ES-I3 (cell line): ENCODE results near the gene ZNF600.
A peak's percentile ranks its signal among the peaks of the same experiment; 100 is the strongest.
"Not testable (repeated sequence)": the region's sequence is repeated elsewhere in the genome, so short reads cannot be mapped to it uniquely, and the experiment has no call there.

Experiments
- H3K36me3 ChIP-seq: 2 replicates; pipeline ENCODE4 v1.6.1; 2013; ENCODE audit warnings: mild to moderate bottlenecking, low read length, control low read depth, moderate library complexity; ENCODE audit not compliant: insufficient read depth
- H3K4me1 ChIP-seq: 2 replicates; pipeline ENCODE4 v1.6.1; 2013; ENCODE audit warnings: mild to moderate bottlenecking, control low read depth, low read length; ENCODE audit not compliant: insufficient read depth
- H3K9ac ChIP-seq: 2 replicates; pipeline ENCODE4 v1.6.1; 2013; ENCODE audit warnings: low read depth, mild to moderate bottlenecking, low read length, moderate library complexity
- H3K9me3 ChIP-seq: 2 replicates; pipeline ENCODE4 v1.6.1; 2013; ENCODE audit warnings: mild to moderate bottlenecking, low read length, moderate library complexity; ENCODE audit not compliant: control insufficient read depth, insufficient read depth

ZNF600 gene

DNA sequence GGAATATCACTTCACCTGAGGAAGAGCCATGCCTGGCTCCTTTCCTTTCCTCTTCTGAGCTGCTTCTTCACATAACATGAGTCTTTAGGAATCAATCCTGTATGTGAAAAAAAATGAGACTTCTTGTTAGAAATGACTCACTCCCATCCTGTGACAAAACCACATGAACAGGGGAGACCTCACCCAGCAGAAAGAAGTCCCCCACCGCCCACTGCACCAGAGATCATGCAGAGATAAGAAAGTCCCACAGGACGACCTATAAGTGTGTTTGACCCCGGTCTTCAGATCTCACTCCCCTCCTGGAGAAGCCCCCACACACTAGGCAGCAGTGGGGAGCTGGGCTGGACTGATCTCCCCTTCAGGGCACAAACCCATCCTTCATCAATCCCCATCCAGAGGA is 7.8 kb downstream of the ZNF600 start:
- Histone ChIP-seq H3K9me3 (no peaks in the 10 kb centered on the region), H3K36me3 (no peaks in the 10 kb centered on the region), H3K9ac (no peak overlapping the region), H3K4me1 (no peaks in the 10 kb centered on the region)

DNA sequence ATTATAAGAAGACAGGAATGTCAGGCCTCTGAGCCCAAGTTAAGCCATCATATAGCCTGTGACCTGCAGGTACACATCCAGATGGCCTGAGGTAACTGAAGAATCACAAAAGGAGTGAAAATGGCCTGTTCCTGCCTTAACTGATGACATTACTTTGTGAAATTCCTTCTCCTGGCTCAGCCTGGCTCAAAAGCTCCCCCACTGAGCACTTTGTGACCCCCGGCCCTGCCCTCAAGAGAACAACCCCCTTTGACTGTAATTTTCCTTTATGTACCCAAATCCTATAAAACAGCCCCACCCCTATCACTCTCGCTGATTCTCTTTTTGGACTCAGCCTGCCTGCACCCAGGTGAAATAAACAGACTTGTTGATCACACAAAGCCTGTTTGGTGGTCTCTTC is 30.1 kb downstream of the ZNF600 start:
- not testable (repeated sequence) for H3K36me3 ChIP-seq, H3K4me1 ChIP-seq, H3K9me3 ChIP-seq, H3K9ac ChIP-seq

DNA sequence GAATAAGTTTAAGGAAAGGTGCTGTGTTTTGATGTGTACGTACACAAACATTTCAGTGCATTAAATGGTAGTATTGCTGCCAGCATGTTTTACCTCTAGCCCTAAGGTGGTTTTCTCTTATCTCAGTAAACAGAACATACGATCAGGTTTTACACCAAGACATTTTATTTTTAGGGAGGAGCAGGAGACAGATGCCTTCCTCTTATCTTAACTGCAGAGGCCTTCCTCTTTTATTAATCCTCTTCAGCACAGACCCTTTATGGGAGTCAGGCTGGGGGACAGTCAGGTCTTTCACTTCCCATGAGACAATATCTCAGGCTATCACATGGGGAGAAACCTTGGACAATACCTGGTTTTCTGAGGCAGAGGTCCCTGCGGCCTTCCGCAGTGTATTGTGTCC is 36.8 kb downstream of the ZNF600 start:
- Histone ChIP-seq H3K9me3 (no peaks in the 10 kb centered on the region; the same call in 1 of the 2 replicates), H3K9ac (no peak overlapping the region), H3K4me1 (no peaks in the 10 kb centered on the region), H3K36me3 (no peaks in the 10 kb centered on the region)

DNA sequence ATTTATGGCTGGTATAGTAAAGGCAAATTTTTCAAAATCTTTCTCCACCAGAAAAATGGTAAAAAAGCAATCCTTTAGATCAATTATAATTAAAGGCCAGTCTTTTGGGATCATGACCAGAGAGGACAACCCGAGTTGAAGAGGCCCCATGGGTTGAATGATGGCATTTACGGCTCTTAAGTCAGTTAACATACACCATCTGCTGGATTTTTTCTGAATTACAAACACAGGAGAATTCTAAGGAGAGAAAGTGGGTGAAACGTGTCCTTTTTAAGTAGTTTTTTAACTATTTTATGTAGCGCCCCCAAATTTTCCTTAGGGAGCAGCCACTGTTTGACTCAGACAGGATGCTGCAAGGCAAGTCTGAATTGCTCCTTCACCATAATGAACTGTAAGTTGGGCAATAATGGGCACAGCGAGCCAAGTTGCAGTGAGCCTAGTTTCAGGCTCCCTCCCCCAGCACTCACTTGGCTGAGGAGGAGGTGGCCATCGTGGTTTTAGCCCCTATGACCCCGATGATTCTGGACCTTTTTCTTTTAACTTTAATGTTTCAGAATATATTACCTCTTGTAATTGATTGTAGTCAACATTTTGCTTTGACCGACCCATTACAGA is 38.1 kb downstream of the ZNF600 start:
- Histone ChIP-seq H3K36me3 (no peaks in the 10 kb centered on the region), H3K4me1 (no peaks in the 10 kb centered on the region), H3K9me3 (no peaks in the 10 kb centered on the region), H3K9ac (peak overlapping the region; percentile 66)

DNA sequence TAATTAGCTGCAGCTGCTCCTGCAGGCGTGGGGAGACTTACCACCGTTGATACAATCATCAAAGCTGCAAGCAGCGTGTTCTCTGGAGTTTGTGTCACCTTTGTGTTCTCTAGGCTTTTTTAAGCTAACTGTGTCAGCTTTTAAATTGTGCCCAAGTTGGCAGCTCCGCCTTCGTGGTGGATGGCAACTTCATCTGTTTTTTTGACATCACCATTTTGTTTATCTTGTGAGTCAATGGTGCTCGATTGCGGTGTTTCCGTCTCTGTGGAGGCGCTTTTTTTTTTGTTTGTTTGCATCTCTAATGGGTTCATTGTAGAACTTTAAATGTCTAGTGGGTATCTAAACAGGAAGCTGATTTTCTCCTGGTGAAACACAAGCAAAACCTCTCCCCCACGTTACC is 40.7 kb downstream of the ZNF600 start:
- H3K9me3 ChIP-seq, H3K4me1 ChIP-seq, H3K9ac ChIP-seq, H3K36me3 ChIP-seq: not testable (repeated sequence)

DNA sequence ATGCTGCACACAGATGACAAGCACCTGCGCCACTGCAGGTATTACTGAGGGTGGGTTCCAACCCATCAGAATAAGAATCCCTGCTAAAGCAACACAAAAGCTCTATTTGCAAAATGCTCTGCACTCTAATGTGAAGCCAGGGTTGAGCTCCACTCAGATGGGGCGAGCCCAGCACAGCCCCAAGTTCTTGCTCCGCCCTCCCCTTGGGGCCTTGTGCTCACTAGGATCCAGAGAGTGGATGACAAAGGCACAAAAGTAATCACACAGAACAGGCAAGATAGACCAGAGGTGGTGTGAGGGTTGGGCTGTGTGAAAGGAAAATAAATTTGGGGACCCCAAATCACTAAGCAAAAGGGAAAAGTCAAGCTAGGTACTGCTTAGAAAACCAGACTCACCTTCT is 43.5 kb downstream of the ZNF600 start:
- Histone ChIP-seq H3K36me3 (no peaks in the 10 kb centered on the region), H3K9ac (no peak overlapping the region), H3K9me3 (no peaks in the 10 kb centered on the region), H3K4me1 (peaks cover 7% of the 10 kb centered on the region; the same call in 1 of the 2 replicates)

DNA sequence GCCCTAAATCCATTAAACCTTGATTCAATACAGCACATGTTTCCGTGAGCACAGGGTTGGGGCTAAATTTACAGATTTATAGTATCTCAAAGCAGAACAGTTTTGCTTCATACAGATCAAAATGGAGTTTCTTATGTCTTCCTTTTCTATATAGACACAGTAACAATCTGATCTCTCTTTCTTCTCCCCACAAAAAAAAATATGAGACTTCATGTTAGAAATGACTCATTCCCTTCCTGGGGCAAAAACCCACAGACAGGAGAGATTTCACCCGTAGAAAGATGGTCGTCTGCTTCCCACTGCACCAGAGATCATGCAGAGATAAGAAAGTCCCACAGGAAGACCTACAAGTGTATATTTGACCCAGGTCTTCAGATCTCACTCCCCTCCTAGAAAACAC is 44.1 kb downstream of the ZNF600 start:
- Histone ChIP-seq H3K9ac (no peak overlapping the region), H3K36me3 (no peaks in the 10 kb centered on the region), H3K9me3 (no peaks in the 10 kb centered on the region), H3K4me1 (peaks cover 7% of the 10 kb centered on the region; the same call in 1 of the 2 replicates)

DNA sequence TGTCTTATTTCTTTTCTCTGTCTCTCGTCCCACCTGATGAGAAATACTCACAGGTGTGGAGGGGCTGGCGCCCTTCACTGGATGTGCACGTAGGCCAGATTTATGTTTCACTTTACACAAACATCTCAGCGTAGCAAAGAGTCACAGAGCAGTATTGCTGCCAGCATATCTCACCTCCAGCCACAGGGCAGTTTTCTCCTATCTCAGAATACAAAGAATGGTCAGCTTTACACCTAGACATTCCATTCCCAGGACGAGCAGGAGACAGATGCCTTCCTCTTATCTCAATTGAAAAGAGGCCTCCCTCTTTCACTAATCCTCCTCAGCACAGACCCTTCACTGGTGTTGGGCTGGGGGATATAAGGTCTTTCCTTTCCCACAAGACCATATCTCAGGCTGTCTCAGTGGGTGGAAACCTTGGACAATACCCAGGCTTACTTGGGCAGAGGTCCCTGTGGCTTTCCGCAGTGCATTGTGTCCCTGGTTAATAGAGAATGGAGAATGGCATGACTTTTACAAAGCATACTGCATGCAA is 44.6 kb downstream of the ZNF600 start:
- Histone ChIP-seq H3K9ac (no peak overlapping the region), H3K9me3 (no peaks in the 10 kb centered on the region), H3K36me3 (no peaks in the 10 kb centered on the region), H3K4me1 (peaks cover 7% of the 10 kb centered on the region; the same call in 1 of the 2 replicates)

DNA sequence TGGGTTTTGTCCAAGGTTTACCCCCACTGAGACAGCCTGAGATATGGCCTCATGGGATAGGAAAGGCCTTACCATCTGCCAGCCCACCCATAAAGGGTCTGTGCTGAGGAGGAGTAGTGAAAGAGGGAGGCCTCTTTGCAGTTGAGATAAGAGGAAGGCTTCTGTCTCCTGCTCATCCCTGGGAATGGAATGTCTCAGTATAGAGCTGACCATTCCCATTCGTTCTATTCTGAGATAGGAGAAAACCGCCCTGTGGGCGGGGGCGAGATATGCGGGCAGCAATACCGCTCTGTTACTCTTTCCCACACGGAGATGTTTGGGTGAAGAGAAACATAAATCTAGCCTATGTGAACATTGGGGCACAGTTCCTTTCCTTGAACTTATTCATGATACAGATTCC is 45.2 kb downstream of the ZNF600 start:
- not testable (repeated sequence) for H3K9me3 ChIP-seq, H3K4me1 ChIP-seq, H3K36me3 ChIP-seq, H3K9ac ChIP-seq

DNA sequence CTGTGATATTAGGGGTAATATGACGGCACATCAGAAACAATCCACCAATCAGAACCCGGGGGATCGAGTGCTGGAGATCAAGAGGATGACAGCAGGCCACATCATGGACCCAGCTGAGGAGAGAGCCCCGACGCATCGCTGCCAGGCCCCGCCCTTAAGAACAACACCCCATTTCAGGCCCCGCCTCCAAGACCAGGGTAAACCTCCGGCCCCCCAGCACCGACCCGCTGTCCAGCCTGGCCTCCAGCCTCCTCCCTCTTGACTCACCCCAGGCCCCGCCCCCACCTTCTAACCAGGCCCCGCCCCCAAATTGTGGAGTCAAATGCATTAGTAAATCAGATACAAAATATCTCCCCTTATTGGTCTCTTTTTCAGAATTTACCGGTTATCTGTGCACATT is 47.0 kb downstream of the ZNF600 start:
- H3K36me3 ChIP-seq: no peaks in the 10 kb centered on the region
- no peak overlapping the region for H3K9ac ChIP-seq
- H3K4me1 ChIP-seq: peaks cover 7% of the 10 kb centered on the region; the same call in 1 of the 2 replicates
- H3K9me3 ChIP-seq: no peaks in the 10 kb centered on the region; the same call in 1 of the 2 replicates

DNA sequence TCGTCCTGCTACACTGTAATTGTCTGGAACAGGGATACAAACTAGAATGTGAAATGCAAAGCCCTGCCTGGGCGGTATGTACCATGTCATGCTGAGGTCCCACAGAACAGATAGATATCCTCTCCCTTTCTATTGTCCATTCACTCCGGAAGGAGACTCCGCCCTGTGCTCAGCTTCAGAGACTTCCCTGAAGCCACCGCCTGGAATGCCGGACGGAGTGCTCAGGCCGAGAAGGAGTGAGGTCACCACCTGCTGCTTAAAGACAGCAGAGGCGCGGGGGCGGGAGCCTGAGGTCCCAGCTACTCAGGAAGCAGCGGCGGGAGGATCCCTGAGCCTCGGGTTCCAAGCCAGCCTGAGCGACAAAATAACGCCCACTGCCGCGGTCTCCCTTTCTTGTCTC is 50.9 kb downstream of the ZNF600 start:
- H3K4me1 ChIP-seq: no peaks in the 10 kb centered on the region
- no peaks in the 10 kb centered on the region for H3K36me3 ChIP-seq
- H3K9ac ChIP-seq: peak overlapping the region; percentile 98; the same call in 1 of the 2 replicates
- no peaks in the 10 kb centered on the region; the same call in 1 of the 2 replicates for H3K9me3 ChIP-seq

DNA sequence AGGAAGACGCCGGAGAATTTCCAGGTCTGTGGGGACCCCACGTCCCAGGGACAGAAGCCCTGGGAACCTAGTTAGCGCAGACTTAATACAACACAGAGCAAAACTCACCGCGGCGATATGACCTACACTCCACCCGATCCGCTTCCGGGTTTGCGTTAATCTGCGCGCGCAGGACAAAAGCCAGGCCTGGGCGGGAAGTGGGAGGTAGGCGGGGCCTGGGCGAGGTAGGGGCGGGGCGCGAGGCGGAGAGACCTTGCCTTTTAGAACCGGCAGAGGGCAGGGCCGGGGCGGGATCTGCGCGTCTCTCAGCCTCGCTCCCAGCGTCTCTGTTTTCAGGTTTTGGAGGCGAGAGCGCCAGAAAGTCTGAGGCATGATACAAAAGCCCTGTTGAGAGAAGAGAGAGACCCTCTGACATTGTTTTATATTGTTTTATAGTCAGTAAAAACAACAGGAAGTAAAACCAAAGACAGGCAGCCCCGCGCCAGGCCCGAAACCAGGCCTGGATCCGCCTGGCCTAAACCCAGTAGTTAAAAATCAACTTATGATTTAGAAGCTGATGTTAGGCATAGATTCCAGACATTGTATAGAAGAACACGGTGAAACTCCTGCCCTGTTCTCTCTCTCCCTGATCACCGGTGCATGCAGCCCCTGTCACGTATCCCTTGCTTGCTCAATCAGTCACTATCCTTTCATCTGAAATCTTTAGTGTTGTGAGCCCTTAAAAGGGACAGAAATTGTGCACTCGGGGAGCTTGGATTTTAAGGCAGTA is 51.5 kb downstream of the ZNF600 start, which contains the start of gene ZNF611:
Gene ZNF611 (minus strand): TSS at position 152 of the 769 bp plus-strand sequence. CDS start 19,150 bp downstream, outside the sequence.
- H3K9me3 ChIP-seq: no peaks in the 10 kb centered on the region; the same call in 1 of the 2 replicates
- no peaks in the 10 kb centered on the region for H3K4me1 ChIP-seq
- H3K9ac ChIP-seq: peak within 1 kb of the TSS; percentile 98
- H3K36me3 ChIP-seq: no peaks in the 10 kb centered on the region

DNA sequence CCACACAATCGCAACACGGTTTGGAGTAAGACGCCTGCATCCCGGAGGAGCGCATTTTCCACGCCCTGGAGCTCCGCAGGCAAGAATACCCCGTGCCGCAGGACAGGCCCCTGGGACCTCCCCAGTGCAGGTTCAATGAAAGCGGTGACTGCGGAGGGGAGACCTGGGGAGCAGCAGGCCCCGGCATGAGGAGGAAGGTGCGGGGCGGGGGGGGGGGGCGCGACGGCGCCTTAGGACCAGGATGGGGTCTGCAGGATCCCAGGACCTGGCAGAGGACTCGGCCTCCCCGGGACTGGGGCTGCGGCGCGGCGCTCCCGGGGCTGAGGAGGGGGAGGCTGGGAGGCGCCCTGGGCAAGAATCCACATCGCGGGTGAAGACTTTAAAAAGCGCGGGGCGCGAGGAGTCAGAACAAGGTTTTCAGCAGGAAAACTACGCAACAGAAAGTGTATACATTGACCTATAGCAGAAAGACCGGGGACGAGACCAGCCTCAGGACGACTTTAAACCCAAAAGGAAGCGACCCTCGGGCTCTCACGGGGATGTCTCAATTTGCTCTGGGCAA is 52.2 kb downstream of the ZNF600 start:
- H3K36me3 ChIP-seq: no peaks in the 10 kb centered on the region
- no peaks in the 10 kb centered on the region; the same call in 1 of the 2 replicates for H3K9me3 ChIP-seq
- peak overlapping the region; percentile 98 for H3K9ac ChIP-seq
- H3K4me1 ChIP-seq: no peaks in the 10 kb centered on the region

DNA sequence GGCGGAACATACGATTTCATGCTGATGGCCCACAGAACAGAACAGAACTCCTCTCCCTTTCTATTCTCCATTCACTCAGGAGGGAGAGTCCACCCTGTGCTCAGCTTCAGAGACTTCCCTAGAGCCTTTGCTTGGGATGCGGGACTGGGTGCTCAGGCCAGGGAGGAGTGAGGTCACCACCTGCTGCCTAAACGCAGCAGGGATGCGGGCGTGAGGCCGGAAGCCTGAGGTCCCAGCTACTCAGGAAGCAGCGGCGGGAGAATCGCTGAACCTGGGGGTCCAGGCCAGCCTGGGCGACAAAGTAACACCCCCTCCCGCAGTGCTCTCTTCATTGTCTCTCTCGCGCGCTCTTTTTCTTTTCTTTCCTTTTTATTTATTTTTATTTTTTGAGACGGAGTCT is 60.5 kb downstream of the ZNF600 start:
- not testable (repeated sequence) for H3K9me3 ChIP-seq, H3K4me1 ChIP-seq, H3K36me3 ChIP-seq, H3K9ac ChIP-seq
